ENCODE data around the gene ADAMTS6.

Gene ADAMTS6

DNA sequence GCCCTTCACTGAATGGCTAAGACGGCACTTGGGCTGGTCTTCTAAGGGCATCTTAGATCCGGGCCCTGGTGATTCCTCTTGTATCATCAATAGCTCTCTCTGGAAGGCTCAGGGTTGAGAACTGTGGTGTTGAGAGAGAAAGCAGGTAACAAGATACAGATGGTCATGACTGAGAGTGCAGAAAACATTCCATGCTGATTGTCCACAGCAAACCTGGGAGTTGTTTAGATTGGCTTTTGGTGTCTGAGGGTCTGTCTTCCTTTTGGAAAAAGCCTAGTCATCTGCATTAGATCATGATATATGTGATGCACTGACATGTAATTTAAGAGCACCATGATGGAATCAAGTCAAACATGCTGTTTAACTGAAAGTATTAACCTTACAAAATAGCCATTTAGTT lies 331.9 kb downstream of the ADAMTS6 start:
- DNase-seq (ENCODE audit: low read depth), result no peak
- TF ChIP-seq, protein P1, sequence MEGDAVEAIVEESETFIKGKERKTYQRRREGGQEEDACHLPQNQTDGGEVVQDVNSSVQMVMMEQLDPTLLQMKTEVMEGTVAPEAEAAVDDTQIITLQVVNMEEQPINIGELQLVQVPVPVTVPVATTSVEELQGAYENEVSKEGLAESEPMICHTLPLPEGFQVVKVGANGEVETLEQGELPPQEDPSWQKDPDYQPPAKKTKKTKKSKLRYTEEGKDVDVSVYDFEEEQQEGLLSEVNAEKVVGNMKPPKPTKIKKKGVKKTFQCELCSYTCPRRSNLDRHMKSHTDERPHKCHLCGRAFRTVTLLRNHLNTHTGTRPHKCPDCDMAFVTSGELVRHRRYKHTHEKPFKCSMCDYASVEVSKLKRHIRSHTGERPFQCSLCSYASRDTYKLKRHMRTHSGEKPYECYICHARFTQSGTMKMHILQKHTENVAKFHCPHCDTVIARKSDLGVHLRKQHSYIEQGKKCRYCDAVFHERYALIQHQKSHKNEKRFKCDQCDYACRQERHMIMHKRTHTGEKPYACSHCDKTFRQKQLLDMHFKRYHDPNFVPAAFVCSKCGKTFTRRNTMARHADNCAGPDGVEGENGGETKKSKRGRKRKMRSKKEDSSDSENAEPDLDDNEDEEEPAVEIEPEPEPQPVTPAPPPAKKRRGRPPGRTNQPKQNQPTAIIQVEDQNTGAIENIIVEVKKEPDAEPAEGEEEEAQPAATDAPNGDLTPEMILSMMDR (conservative IDR thresholded peaks at IDR 0.05; ENCODE audit: low read depth, low read length), result no peak
- H3K4me3 ChIP-seq (ENCODE audit: low read depth, low read length), result no peak overlapping the region

DNA sequence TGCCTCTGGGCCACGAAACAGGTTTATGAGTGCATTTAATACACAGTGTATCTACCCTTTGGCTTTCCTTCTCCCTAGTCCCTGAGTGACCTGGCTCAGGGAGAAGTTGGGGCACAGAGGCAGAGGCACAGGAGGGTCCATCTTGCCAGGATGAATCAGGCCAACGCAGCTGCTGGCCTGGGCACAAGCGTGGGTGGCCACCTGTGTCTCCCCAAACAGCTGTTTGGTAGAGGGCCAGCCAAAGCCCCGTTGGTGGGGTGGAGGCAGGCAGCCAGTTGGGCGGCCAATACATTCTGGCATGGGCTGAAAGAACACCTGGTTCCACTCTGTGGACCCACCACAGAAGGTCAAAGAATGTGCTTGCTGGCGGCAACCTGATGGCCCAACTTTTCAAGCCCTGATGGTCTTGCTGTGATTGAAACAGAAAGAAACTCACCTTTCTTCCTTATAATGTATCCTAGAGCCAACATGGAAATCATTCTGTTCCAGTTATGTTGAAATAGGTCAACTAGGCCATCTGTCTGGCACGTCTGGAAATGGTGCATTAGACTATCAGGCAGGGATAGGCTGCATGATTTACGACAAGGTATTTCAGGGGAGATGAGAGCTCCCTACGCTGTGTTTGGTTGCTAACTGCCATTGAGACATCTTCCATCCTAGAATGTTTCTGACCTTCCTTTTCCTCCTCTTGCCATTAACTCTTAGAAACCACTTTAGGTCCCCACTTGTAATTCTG lies 337.4 kb downstream of the ADAMTS6 start:
- DNase-seq (ENCODE audit: low read depth), result no peak
- TF ChIP-seq, protein P1 (conservative IDR thresholded peaks at IDR 0.05; ENCODE audit: low read depth, low read length), result no peak
- no peak overlapping the region for H3K4me3 ChIP-seq (ENCODE audit: low read depth, low read length)

DNA sequence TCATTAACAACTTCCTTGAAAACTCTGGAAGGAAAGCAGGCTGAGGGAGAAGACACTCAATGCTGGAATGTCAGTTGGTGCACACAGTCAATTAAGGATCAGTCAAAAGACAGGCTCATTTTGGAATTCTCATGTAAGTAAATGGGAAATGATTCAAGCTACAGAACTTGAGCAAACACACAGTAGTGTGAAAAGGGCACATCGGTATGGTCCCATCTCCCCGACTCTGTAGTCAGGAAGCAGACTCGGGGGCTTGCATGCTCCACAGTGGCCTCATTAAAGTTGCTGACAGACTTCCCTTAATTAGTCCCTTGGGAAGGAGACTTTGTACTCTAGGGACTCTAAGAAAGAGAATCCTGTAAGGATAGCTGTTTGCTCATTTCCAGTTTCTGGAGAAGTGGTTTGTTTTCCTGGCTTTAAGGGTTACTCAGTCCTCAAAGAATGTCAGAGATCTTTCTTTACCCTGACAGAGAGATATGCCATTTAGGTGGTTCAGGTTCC lies 339.2 kb downstream of the ADAMTS6 start:
- H3K4me3 ChIP-seq (ENCODE audit: low read depth, low read length), result no peak overlapping the region
- DNase-seq (ENCODE audit: low read depth), result peak; percentile 61
- TF ChIP-seq, protein P1 (conservative IDR thresholded peaks at IDR 0.05; ENCODE audit: low read depth, low read length), result no peak

DNA sequence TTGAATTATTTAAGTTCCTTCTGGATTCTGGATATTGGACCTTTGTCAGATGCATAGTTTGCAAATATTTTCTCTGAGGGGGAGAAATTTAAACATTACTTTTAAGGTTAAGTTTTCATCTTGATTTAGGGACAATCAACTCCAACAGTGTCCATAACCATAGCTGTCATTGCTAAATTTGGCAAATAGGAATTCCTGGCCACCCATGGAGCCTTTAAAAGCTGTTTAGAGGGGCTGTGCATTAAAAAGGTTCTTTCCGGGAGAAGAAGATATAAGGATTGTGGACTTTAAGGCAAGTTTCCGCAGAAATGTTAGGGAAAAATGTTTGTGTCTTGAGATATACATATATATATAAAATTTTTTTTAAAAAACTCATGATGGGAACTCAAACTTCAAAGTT lies 339.7 kb downstream of the ADAMTS6 start:
- TF ChIP-seq, protein P1 (conservative IDR thresholded peaks at IDR 0.05; ENCODE audit: low read depth, low read length), result no peak

DNA sequence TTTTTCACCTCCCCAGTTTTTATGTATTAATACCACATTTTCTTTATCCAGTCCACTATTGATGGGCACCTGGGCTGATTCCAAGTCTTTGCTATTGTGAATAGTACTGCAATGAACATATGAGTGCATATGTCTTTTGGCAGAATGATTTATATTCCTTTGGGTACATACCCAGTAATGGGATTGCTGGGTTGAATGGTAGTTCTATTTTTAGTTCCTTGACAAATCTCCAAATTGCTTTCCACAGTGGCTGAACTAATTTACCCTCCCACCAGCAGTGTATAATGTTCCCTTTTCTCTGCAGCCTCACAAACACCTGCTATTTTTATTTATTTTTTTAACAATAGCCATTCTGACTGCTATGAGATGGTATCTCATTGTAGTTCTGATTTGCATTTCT lies 340.2 kb downstream of the ADAMTS6 start:
- no peak for DNase-seq (ENCODE audit: low read depth)
- TF ChIP-seq, protein P1 (conservative IDR thresholded peaks at IDR 0.05; ENCODE audit: low read depth, low read length), result no peak
- H3K4me3 ChIP-seq (ENCODE audit: low read depth, low read length), result no peak overlapping the region

More for the DNA sequence above, 339.7 kb downstream of the ADAMTS6 start:
- no peak overlapping the region for H3K4me3 ChIP-seq (ENCODE audit: low read depth, low read length)
- DNase-seq (ENCODE audit: low read depth), result no peak

DNA sequence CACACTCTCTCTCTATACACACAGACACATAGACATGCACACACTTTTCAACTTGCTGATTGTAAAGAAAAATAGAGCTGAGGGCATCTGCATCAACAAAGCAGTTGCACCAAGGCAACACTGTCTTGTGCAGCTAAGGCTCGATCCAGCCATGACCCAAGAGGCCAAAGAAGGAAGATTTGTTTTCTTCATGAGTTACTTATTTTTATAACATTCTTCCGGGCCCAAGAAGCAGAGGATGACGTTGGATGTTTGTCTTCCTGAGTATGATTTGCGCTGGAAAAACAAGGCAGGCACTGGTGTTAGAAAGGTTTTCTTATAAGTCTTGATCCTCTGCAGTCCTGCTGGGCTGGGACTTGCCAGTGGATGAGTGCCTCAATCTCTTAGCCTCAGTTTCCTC lies 344.1 kb downstream of the ADAMTS6 start:
- no peak overlapping the region for H3K4me3 ChIP-seq (ENCODE audit: low read depth, low read length)
- TF ChIP-seq, protein P1 (conservative IDR thresholded peaks at IDR 0.05; ENCODE audit: low read depth, low read length), result no peak
- DNase-seq (ENCODE audit: low read depth), result peak; percentile 67

Data from choroid plexus epithelial cell (primary cell).